Small intestine (tissue), 4 donors: ENCODE measurements around the gene CRAT. TPM values are rescaled to one million over a fixed set of nuclear protein-coding genes. Genes with fewer than 3 reads are reported as not detected.

Experiments
- polyA plus RNA-seq, 4 donors: library from polyadenylated mRNA; stranded (reverse) in 3 of 4; unstranded in 1 of 4; fragments of 200-250 nt in 3 of 4; fragments of 120-200 nt in 1 of 4; gene quantifications; one replicate each; pipeline versions ENCODE4 v1.2.1 to v1.2.3, GENCODE V29; 2013
- donor health status: healthy with polysubstance abuse.
- donor health status: Bipolar disorder and iron deficiency.
- donor health status: healthy.

CRAT gene
- polyA plus RNA-seq, 4 donors, result 55.0 to 122 (median 97.7) TPM

Other genes starting within 250 kb of the CRAT start
- 1 to 10 TPM; 4.1 to 7.5 (median 5.2) TPM for gene KYAT1, start 228.8 kb downstream of the CRAT start, polyA plus RNA-seq
- 10 to 100 TPM in 2 of 4 donors, 1 to 10 TPM in 2; 4.1 to 28.4 (median 11.2) TPM for gene LRRC8A, start 228.7 kb downstream of the CRAT start, polyA plus RNA-seq
- 10 to 100 TPM in 1 of 4 donors, 1 to 10 TPM in 3; 1.1 to 25.8 (median 4.9) TPM for gene PHYHD1, start 189.8 kb downstream of the CRAT start, polyA plus RNA-seq
- 10 to 100 TPM in 2 of 4 donors, 1 to 10 TPM in 2; 2.9 to 15.2 (median 9.2) TPM for gene DOLK, start 163.2 kb downstream of the CRAT start, polyA plus RNA-seq
- 10 to 100 TPM in 2 of 4 donors, 1 to 10 TPM in 2; 4.9 to 28.9 (median 9.9) TPM for gene NUP188, start 163.1 kb downstream of the CRAT start, polyA plus RNA-seq
- 100 to 1,000 TPM in 1 of 4 donors, 10 to 100 TPM in 3; 85.2 to 112 (median 92.3) TPM for gene SH3GLB2, start 82.5 kb downstream of the CRAT start, polyA plus RNA-seq
- 100 to 1,000 TPM in 1 of 4 donors, 10 to 100 TPM in 3; 21.3 to 127 (median 61.0) TPM for gene MIGA2, start 74.2 kb downstream of the CRAT start, polyA plus RNA-seq
- 10 to 100 TPM; 27.4 to 34.9 (median 28.5) TPM for gene DOLPP1, start 29.7 kb downstream of the CRAT start, polyA plus RNA-seq
- 100 to 1,000 TPM in 1 of 4 donors, 10 to 100 TPM in 3; 50.8 to 113 (median 60.8) TPM for gene PTPA, start 622 bp upstream of the CRAT start, polyA plus RNA-seq
- gene IER5L, start 67.5 kb upstream of the CRAT start, polyA plus RNA-seq, result 10 to 100 TPM in 1 of 4 donors, 1 to 10 TPM in 2, under 1 TPM in 1; 0.89 to 13.7 (median 4.6) TPM